ENCODE results near the gene KHK.
A peak's percentile ranks its signal among the peaks of the same experiment; 100 is the strongest.

KHK gene

DNA sequence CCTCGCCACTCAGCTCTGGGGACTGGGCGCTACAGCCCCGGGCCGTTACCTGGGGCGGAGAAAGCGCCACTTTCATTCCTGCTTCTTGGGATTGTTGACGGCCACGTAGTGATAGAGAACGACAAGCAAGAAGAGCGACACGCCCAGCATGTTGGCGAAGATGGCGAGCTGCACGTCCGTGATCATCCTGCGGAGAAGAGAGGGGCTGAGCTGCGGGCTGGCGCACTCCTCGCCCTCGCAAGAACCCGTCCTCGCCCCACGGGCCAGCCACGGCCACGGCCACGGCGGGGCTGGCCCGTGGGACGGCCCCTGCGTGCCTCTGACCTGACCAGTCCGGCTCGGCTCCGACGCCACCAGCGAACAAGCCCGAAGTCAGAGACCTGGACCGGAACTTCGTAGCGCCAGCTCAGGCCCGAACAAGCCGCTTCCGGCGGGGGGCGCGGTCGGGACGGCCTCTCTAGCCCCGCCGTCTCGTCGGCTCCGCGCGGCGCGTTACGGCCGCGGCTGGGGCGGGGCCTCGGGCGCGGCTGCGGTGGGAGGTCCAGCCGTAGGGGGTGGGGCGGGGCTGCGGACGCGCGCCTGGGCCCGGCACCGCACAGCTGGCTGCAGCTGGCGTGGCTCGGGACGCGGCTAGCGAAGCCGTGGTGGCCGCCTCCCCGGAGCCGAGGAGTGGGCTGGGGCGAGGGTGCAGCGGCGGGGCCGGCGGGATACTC lies 15.1 kb upstream of the KHK start, which contains the start of gene OST4 (continued):
- TF ChIP-seq ZNF354C (tag by site-specific recombination; IDR thresholded peaks at IDR 0.05; ENCODE audit: borderline replicate concordance, low read depth) (no peak), ZNF555 (tag by site-specific recombination; conservative IDR thresholded peaks at IDR 0.05) (no peak), KLF10 (tag by site-specific recombination; IDR thresholded peaks at IDR 0.05) (peak; percentile 90), ZBTB8A (tag by site-specific recombination; IDR thresholded peaks at IDR 0.05) (no peak), ZNF132 (tag by site-specific recombination; IDR thresholded peaks at IDR 0.05; ENCODE audit: borderline replicate concordance) (no peak), ZXDB (tag by site-specific recombination; IDR thresholded peaks at IDR 0.05) (0 out of 2 replicates have a peak, but pooled peaks have one; percentile 28), YY2 (tag by site-specific recombination; IDR thresholded peaks at IDR 0.05) (peak; percentile 73), ZNF350 (tag by site-specific recombination; IDR thresholded peaks at IDR 0.05) (no peak), ZNF473 (tag by site-specific recombination; IDR thresholded peaks at IDR 0.05) (no peak), ZNF624 (tag by site-specific recombination; IDR thresholded peaks at IDR 0.05) (no peak), ZSCAN30 (tag by site-specific recombination; IDR thresholded peaks at IDR 0.05) (no peak), ZNF660 (tag by site-specific recombination; IDR thresholded peaks at IDR 0.05) (0 out of 2 replicates have a peak, but pooled peaks have one; percentile 59), EGR2 (tag by site-specific recombination; IDR thresholded peaks at IDR 0.05; ENCODE audit: low read depth) (no peak), ZFP37 (tag by site-specific recombination; IDR thresholded peaks at IDR 0.05) (0 out of 2 replicates have a peak, but pooled peaks have one; percentile 35), ZNF658 (tag by site-specific recombination; IDR thresholded peaks at IDR 0.05) (no peak), ZNF174 (tag by site-specific recombination; IDR thresholded peaks at IDR 0.05) (no peak), PRDM1 (tag by site-specific recombination; IDR thresholded peaks at IDR 0.05) (0 out of 2 replicates have a peak, but pooled peaks have one; percentile 17), SP2 (tag by site-specific recombination; IDR thresholded peaks at IDR 0.05) (peak; percentile 47), ZNF155 (tag by site-specific recombination; IDR thresholded peaks at IDR 0.05) (no peak)
- TF ChIP-seq, protein P1, sequence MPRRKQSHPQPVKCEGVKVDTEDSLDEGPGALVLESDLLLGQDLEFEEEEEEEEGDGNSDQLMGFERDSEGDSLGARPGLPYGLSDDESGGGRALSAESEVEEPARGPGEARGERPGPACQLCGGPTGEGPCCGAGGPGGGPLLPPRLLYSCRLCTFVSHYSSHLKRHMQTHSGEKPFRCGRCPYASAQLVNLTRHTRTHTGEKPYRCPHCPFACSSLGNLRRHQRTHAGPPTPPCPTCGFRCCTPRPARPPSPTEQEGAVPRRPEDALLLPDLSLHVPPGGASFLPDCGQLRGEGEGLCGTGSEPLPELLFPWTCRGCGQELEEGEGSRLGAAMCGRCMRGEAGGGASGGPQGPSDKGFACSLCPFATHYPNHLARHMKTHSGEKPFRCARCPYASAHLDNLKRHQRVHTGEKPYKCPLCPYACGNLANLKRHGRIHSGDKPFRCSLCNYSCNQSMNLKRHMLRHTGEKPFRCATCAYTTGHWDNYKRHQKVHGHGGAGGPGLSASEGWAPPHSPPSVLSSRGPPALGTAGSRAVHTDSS (tag by site-specific recombination; IDR thresholded peaks at IDR 0.05) = no peak
- TF ChIP-seq, protein P2, sequence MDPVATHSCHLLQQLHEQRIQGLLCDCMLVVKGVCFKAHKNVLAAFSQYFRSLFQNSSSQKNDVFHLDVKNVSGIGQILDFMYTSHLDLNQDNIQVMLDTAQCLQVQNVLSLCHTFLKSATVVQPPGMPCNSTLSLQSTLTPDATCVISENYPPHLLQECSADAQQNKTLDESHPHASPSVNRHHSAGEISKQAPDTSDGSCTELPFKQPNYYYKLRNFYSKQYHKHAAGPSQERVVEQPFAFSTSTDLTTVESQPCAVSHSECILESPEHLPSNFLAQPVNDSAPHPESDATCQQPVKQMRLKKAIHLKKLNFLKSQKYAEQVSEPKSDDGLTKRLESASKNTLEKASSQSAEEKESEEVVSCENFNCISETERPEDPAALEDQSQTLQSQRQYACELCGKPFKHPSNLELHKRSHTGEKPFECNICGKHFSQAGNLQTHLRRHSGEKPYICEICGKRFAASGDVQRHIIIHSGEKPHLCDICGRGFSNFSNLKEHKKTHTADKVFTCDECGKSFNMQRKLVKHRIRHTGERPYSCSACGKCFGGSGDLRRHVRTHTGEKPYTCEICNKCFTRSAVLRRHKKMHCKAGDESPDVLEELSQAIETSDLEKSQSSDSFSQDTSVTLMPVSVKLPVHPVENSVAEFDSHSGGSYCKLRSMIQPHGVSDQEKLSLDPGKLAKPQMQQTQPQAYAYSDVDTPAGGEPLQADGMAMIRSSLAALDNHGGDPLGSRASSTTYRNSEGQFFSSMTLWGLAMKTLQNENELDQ (tag by site-specific recombination; IDR thresholded peaks at IDR 0.05; ENCODE audit: low read depth) = no peak
- TF ChIP-seq, protein P3, sequence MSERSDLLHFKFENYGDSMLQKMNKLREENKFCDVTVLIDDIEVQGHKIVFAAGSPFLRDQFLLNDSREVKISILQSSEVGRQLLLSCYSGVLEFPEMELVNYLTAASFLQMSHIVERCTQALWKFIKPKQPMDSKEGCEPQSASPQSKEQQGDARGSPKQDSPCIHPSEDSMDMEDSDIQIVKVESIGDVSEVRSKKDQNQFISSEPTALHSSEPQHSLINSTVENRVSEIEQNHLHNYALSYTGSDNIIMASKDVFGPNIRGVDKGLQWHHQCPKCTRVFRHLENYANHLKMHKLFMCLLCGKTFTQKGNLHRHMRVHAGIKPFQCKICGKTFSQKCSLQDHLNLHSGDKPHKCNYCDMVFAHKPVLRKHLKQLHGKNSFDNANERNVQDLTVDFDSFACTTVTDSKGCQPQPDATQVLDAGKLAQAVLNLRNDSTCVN (tag by site-specific recombination; optimal IDR thresholded peaks at IDR 0.05) = peak; percentile 77
- TF ChIP-seq, protein P4, sequence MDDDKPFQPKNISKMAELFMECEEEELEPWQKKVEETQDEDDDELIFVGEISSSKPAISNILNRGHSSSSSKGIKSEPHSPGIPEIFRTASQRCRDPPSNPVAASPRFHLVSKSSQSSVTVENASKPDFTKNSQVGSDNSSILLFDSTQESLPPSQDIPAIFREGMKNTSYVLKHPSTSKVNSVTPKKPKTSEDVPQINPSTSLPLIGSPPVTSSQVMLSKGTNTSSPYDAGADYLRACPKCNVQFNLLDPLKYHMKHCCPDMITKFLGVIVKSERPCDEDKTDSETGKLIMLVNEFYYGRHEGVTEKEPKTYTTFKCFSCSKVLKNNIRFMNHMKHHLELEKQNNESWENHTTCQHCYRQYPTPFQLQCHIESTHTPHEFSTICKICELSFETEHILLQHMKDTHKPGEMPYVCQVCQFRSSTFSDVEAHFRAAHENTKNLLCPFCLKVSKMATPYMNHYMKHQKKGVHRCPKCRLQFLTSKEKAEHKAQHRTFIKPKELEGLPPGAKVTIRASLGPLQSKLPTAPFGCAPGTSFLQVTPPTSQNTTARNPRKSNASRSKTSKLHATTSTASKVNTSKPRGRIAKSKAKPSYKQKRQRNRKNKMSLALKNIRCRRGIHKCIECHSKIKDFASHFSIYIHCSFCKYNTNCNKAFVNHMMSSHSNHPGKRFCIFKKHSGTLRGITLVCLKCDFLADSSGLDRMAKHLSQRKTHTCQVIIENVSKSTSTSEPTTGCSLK (tag by site-specific recombination; IDR thresholded peaks at IDR 0.05) = no peak
- TF ChIP-seq, protein P5, sequence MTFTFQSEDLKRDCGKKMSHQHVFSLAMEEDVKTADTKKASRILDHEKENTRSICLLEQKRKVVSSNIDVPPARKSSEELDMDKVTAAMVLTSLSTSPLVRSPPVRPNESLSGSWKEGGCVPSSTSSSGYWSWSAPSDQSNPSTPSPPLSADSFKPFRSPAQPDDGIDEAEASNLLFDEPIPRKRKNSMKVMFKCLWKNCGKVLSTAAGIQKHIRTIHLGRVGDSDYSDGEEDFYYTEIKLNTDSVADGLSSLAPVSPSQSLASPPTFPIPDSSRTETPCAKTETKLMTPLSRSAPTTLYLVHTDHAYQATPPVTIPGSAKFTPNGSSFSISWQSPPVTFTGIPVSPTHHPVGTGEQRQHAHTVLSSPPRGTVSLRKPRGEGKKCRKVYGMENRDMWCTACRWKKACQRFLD (tag by site-specific recombination; IDR thresholded peaks at IDR 0.05) = no peak
- TF ChIP-seq, protein P6, sequence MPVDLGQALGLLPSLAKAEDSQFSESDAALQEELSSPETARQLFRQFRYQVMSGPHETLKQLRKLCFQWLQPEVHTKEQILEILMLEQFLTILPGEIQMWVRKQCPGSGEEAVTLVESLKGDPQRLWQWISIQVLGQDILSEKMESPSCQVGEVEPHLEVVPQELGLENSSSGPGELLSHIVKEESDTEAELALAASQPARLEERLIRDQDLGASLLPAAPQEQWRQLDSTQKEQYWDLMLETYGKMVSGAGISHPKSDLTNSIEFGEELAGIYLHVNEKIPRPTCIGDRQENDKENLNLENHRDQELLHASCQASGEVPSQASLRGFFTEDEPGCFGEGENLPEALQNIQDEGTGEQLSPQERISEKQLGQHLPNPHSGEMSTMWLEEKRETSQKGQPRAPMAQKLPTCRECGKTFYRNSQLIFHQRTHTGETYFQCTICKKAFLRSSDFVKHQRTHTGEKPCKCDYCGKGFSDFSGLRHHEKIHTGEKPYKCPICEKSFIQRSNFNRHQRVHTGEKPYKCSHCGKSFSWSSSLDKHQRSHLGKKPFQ (tag by site-specific recombination; IDR thresholded peaks at IDR 0.05) = no peak
- TF ChIP-seq, protein P7, sequence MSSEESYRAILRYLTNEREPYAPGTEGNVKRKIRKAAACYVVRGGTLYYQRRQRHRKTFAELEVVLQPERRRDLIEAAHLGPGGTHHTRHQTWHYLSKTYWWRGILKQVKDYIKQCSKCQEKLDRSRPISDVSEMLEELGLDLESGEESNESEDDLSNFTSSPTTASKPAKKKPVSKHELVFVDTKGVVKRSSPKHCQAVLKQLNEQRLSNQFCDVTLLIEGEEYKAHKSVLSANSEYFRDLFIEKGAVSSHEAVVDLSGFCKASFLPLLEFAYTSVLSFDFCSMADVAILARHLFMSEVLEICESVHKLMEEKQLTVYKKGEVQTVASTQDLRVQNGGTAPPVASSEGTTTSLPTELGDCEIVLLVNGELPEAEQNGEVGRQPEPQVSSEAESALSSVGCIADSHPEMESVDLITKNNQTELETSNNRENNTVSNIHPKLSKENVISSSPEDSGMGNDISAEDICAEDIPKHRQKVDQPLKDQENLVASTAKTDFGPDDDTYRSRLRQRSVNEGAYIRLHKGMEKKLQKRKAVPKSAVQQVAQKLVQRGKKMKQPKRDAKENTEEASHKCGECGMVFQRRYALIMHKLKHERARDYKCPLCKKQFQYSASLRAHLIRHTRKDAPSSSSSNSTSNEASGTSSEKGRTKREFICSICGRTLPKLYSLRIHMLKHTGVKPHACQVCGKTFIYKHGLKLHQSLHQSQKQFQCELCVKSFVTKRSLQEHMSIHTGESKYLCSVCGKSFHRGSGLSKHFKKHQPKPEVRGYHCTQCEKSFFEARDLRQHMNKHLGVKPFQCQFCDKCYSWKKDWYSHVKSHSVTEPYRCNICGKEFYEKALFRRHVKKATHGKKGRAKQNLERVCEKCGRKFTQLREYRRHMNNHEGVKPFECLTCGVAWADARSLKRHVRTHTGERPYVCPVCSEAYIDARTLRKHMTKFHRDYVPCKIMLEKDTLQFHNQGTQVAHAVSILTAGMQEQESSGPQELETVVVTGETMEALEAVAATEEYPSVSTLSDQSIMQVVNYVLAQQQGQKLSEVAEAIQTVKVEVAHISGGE (tag by site-specific recombination; conservative IDR thresholded peaks at IDR 0.05; ENCODE audit: low read depth) = peak; percentile 82
